SU-DHL-6 (cell line): ENCODE measurements around the gene ANAPC10.

Experiments used
- H2AFZ ChIP-seq: fragments of 200-600 bp; sonication (generic); 2 replicates; pipeline ENCODE4 v1.6.1; 2014; ENCODE audit warnings: low read depth, mild to moderate bottlenecking, moderate library complexity, mixed read lengths, antibody characterized with exemption, low read length; ENCODE audit not compliant: severe bottlenecking
- H3F3A ChIP-seq: fragments of 200-600 bp; shearing (Covaris generic); 2 replicates; pipeline ENCODE4 v1.6.0; 2016; ENCODE audit warnings: antibody characterized with exemption, mild to moderate bottlenecking; ENCODE audit not compliant: insufficient read depth
- H3K27ac ChIP-seq: fragments of 200-600 bp; sonication (generic); 2 replicates; pipeline ENCODE4 v1.5.1; 2016; ENCODE audit warnings: low read depth, mild to moderate bottlenecking, low read length, moderate library complexity, mixed read lengths
- H3K27me3 ChIP-seq: fragments of 200-600 bp; sonication (generic), shearing (Covaris generic); 2 replicates; pipeline ENCODE4 v1.6.0; 2014; ENCODE audit warnings: mild to moderate bottlenecking, low read length
- H3K36me3 ChIP-seq: fragments of 200-600 bp; sonication (generic); 2 replicates; pipeline ENCODE4 v1.6.1; 2014; ENCODE audit warnings: mild to moderate bottlenecking, low read length, mixed read lengths
- H3K4me2 ChIP-seq: fragments of 300-600, 200-600 bp; shearing (Covaris generic), sonication (generic); 2 replicates; pipeline ENCODE4 v1.6.0; 2014; ENCODE audit warnings: low read length, low read depth, mild to moderate bottlenecking; ENCODE audit not compliant: poor library complexity, severe bottlenecking
- H3K4me3 ChIP-seq: fragments of 200-600 bp; sonication (generic); 2 replicates; pipeline ENCODE4 v1.5.1; 2014; ENCODE audit warnings: antibody characterized with exemption, low read length, mild to moderate bottlenecking, mixed read lengths; ENCODE audit not compliant: insufficient read depth, poor library complexity, severe bottlenecking
- H3K79me2 ChIP-seq: fragments of 200-600 bp; sonication (generic); 2 replicates; pipeline ENCODE4 v1.6.1; 2014; ENCODE audit warnings: mild to moderate bottlenecking, low read length, moderate library complexity; ENCODE audit not compliant: insufficient read depth
- H3K9ac ChIP-seq: fragments of 200-600 bp; sonication (generic); 2 replicates; pipeline ENCODE4 v1.7.0; 2014; ENCODE audit warnings: mild to moderate bottlenecking, low read length
- H3K9me2 ChIP-seq: fragments of 200-600 bp; sonication (generic); replicated peaks from 2 replicates; pipeline ENCODE4 v1.6.1; 2014; ENCODE audit warnings: low read length; ENCODE audit not compliant: insufficient read depth
- H3K9me3 ChIP-seq: fragments of 200-600 bp; sonication (generic); 2 replicates; pipeline ENCODE4 v1.6.1; 2014; ENCODE audit warnings: low read length, mixed read lengths; ENCODE audit not compliant: insufficient read depth
- H4K20me1 ChIP-seq: fragments of 200-600 bp; sonication (generic); 2 replicates; pipeline ENCODE4 v1.6.1; 2014; ENCODE audit warnings: low read depth, mild to moderate bottlenecking, antibody characterized with exemption, low read length, moderate library complexity, mixed read lengths
- EZH2phosphoT487 ChIP-seq: fragments of 200-600 bp; sonication (generic), shearing (Covaris generic); conservative IDR thresholded peaks from 2 replicates; pipeline ENCODE4 v1.6.1; 2018; ENCODE audit warnings: mild to moderate bottlenecking, antibody characterized with exemption, low read length, moderate library complexity, mixed read lengths
- TF ChIP-seq, protein P1 (sequence below): fragments of 200-600 bp; sonication (generic); IDR thresholded peaks from one replicate; pipeline ENCODE4 v1.5.1; 2017; ENCODE audit warnings: antibody characterized with exemption, mild to moderate bottlenecking, low read length, moderate library complexity; ENCODE audit not compliant: insufficient read depth, poor library complexity, severe bottlenecking

The ANAPC10 gene

DNA sequence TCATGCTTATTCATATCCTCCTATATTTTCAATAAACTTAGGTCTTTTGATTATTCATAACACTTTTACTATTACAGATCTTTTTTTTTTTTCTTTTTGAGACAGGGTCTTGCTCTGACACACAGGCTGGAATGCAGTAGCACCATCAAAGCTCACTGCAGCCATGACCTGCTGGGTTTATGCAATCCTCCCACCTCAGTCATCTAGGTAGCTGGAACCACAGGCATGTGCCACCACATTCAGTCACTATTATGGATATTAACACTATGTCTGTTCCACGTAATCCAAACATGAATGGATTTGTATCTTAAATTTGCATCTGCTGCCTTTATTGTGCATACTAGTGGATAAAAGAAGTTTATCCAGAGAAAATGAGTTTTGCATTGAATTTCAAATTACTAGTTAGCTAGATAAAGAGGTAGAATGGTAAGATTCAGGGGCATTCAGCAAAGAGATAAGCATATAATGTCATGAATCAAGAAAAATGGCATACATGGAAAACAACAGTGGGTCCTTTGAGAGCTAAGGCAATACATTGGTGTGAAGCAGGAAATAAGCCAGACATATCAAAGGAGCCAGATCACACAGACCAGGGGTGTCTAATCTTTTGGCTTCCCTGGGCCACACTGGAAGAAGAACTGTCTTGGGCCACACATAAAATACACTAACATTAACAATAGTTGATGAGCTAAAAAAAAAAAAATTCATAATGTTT is 13.9 kb downstream of the ANAPC10 start:
- no peaks in the 10 kb centered on the region; the same call in 1 of the 2 replicates for H3F3A ChIP-seq
- peaks cover 42% of the 10 kb centered on the region for H3K79me2 ChIP-seq
- H2AFZ ChIP-seq: no peak overlapping the region
- peaks cover 8% of the 10 kb centered on the region; the same call in 1 of the 2 replicates for H3K36me3 ChIP-seq
- H3K4me2 ChIP-seq: no peak overlapping the region
- H3K27ac ChIP-seq: no peak overlapping the region
- H4K20me1 ChIP-seq: no peaks in the 10 kb centered on the region
- TF ChIP-seq, protein P1, sequence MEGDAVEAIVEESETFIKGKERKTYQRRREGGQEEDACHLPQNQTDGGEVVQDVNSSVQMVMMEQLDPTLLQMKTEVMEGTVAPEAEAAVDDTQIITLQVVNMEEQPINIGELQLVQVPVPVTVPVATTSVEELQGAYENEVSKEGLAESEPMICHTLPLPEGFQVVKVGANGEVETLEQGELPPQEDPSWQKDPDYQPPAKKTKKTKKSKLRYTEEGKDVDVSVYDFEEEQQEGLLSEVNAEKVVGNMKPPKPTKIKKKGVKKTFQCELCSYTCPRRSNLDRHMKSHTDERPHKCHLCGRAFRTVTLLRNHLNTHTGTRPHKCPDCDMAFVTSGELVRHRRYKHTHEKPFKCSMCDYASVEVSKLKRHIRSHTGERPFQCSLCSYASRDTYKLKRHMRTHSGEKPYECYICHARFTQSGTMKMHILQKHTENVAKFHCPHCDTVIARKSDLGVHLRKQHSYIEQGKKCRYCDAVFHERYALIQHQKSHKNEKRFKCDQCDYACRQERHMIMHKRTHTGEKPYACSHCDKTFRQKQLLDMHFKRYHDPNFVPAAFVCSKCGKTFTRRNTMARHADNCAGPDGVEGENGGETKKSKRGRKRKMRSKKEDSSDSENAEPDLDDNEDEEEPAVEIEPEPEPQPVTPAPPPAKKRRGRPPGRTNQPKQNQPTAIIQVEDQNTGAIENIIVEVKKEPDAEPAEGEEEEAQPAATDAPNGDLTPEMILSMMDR: no peak
- no peak for TF ChIP-seq EZH2phosphoT487
- H3K9me3 ChIP-seq: no peaks in the 10 kb centered on the region
- no peaks in the 10 kb centered on the region for H3K9me2 ChIP-seq
- no peaks in the 10 kb centered on the region for H3K27me3 ChIP-seq
- no peak overlapping the region for H3K4me3 ChIP-seq
- no peak overlapping the region for H3K9ac ChIP-seq

DNA sequence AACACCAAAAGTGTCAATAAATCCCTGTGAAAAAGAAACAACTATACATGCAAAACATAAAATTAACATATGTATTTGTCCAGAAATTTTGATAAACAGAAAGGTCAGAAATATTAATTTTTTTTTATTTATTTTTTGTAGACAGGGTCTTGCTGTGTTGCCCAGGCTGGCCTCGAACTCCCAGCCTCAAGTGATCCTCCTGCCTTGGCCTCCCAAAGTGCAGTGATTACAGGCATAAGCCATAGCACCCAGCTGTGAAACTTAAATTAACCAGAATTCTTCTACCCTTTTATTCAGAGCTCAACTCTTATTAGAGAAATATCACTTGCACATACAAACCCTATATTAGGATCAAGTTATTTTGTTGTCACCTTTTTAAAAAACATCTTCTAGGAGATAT is 16.2 kb downstream of the ANAPC10 start:
- TF ChIP-seq, protein P1: no peak
- TF ChIP-seq EZH2phosphoT487: no peak
- peaks cover 39% of the 10 kb centered on the region for H3K79me2 ChIP-seq
- H3K36me3 ChIP-seq: peaks cover 5% of the 10 kb centered on the region; the same call in 1 of the 2 replicates

DNA sequence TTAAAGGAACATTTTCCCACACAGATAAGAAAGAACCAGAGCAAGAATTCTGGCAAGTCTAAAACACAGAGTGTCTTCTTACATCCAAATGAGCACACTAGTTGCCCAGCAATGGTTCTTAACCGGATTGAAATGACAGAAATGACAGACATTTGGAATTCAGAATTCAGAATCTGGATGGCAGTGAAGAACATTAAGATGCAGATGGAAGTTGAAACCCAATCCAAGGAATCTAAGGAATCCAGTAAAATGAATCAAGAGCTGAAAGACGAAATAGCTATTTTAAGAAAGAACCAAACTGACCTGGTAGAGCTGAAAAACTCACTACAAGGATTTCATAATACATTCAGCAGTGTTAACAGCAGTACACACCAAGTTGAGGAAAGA is 21.5 kb downstream of the ANAPC10 start:
- no peaks in the 10 kb centered on the region; the same call in 1 of the 2 replicates for H3F3A ChIP-seq
- TF ChIP-seq EZH2phosphoT487: no peak
- TF ChIP-seq, protein P1: no peak
- no peaks in the 10 kb centered on the region for H3K9me2 ChIP-seq
- no peaks in the 10 kb centered on the region for H3K27me3 ChIP-seq
- no peaks in the 10 kb centered on the region for H4K20me1 ChIP-seq
- no peak overlapping the region for H2AFZ ChIP-seq
- H3K27ac ChIP-seq: no peak overlapping the region
- H3K36me3 ChIP-seq: peaks cover 5% of the 10 kb centered on the region; the same call in 1 of the 2 replicates
- no peak overlapping the region for H3K4me2 ChIP-seq
- H3K79me2 ChIP-seq: peaks cover 24% of the 10 kb centered on the region
- no peak overlapping the region for H3K9ac ChIP-seq
- H3K4me3 ChIP-seq: no peak overlapping the region
- H3K9me3 ChIP-seq: no peaks in the 10 kb centered on the region

More for the DNA sequence above, 16.2 kb downstream of the ANAPC10 start:
- Histone ChIP-seq H3K27ac (no peak overlapping the region), H3K9ac (no peak overlapping the region), H3K9me2 (no peaks in the 10 kb centered on the region), H3K27me3 (no peaks in the 10 kb centered on the region), H3K4me3 (no peak overlapping the region), H2AFZ (no peak overlapping the region), H3F3A (no peaks in the 10 kb centered on the region; the same call in 1 of the 2 replicates), H3K9me3 (no peaks in the 10 kb centered on the region), H4K20me1 (no peaks in the 10 kb centered on the region), H3K4me2 (no peak overlapping the region)
